Measurements from ENCODE around the gene APOBR.

- TF ChIP-seq CTCF (IDR thresholded peaks at IDR 0.05), result no peak
- no peak for TF ChIP-seq EZH2 (IDR thresholded peaks at IDR 0.05; ENCODE audit: borderline replicate concordance, insufficient read depth, low read depth, low read length, poor library complexity, severe bottlenecking)
These were observed 2.9 kb downstream of the APOBR start for GRCh38 chr16:28497386-28497785.

Data from B cell (primary cell).